Astrocyte of the cerebellum (primary cell): Measurements from ENCODE around the gene PRRG2.

ENCODE experiments used
- DNase-seq: peaks from one replicate; pipeline ENCODE4 v3.0.0-alpha.2; 2011; ENCODE audit warnings: low read depth
- H3K4me3 ChIP-seq: 2 replicates; pipeline ENCODE4 v1.5.1; 2011; ENCODE audit warnings: mild to moderate bottlenecking, low read depth, low read length, moderate library complexity
- in situ Hi-C: cut with HindIII; loops from 2 replicates; pipeline ENCODE4 v1.10.0; 2017; ENCODE audit warnings: low sequenced_read_pairs
- TF ChIP-seq, protein P1 (sequence below): IDR thresholded peaks from 2 replicates; pipeline ENCODE4 v1.5.1; 2012; ENCODE audit warnings: low read length, low read depth, moderate library complexity, mild to moderate bottlenecking; ENCODE audit errors: missing control alignments

Gene PRRG2

GRCh38 chr19:49594993-49595818 is 14.1 kb downstream of the PRRG2 start:
- no peak for DNase-seq
- H3K4me3 ChIP-seq: no peak overlapping the region
- TF ChIP-seq, protein P1, sequence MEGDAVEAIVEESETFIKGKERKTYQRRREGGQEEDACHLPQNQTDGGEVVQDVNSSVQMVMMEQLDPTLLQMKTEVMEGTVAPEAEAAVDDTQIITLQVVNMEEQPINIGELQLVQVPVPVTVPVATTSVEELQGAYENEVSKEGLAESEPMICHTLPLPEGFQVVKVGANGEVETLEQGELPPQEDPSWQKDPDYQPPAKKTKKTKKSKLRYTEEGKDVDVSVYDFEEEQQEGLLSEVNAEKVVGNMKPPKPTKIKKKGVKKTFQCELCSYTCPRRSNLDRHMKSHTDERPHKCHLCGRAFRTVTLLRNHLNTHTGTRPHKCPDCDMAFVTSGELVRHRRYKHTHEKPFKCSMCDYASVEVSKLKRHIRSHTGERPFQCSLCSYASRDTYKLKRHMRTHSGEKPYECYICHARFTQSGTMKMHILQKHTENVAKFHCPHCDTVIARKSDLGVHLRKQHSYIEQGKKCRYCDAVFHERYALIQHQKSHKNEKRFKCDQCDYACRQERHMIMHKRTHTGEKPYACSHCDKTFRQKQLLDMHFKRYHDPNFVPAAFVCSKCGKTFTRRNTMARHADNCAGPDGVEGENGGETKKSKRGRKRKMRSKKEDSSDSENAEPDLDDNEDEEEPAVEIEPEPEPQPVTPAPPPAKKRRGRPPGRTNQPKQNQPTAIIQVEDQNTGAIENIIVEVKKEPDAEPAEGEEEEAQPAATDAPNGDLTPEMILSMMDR: no peak
- in situ Hi-C loops: no loop called here

DNA sequence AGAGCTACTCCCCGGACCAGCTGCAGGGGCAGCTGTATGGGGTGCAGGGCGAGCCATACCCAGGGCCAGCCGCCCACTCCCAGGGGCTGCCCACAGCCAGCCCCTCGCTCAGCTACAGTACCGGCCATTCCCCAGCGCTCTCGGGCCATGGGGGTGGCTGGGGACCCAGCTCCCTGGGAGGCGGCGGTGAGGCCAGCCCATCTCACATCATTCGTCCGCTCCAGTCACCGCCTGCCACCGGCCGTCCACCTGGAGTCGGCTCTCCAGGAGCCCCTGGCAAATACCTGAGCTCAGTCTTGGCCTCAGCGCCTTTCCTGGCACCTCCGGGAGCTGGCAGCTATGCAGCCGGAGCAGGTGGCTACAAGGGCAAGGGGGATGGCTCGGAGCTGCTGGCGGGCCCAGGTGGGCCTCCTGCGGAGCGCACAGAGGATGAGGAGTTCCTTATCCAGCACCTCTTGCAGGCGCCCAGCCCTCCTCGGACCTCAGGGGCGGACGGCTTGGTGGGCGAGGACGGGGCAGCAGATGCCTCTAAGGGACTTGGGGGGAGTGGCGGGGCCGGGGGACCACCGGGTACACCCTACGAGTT is 14.8 kb downstream of the PRRG2 start:
- no peak for DNase-seq
- no peak overlapping the region for H3K4me3 ChIP-seq
- in situ Hi-C loops: no loop called here
- TF ChIP-seq, protein P1: no peak

GRCh38 chr19:49596407-49596806 is 15.3 kb downstream of the PRRG2 start:
- DNase-seq: no peak
- in situ Hi-C loops: no loop called here
- TF ChIP-seq, protein P1: no peak
- H3K4me3 ChIP-seq: no peak overlapping the region

- TF ChIP-seq, protein P1: no peak
- no peak overlapping the region for H3K4me3 ChIP-seq
- no peak for DNase-seq
- in situ Hi-C loops: no loop called here
Observed at GRCh38 chr19:49596954-49597702, 16.0 kb downstream of the PRRG2 start.

DNA sequence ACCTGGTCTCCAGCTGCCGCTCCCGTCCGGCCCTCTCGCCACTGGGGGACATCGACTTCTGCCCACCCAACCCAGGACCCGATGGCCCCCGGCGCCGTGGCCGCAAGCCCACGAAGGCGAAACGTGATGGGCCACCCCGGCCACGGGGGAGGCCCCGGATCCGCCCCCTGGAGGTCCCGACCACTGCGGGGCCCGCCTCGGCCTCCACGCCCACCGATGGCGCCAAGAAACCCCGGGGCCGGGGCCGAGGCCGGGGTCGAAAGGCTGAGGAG is 16.5 kb downstream of the PRRG2 start:
- no peak overlapping the region for H3K4me3 ChIP-seq
- in situ Hi-C loops: no loop called here
- DNase-seq: no peak
- TF ChIP-seq, protein P1: no peak

DNA sequence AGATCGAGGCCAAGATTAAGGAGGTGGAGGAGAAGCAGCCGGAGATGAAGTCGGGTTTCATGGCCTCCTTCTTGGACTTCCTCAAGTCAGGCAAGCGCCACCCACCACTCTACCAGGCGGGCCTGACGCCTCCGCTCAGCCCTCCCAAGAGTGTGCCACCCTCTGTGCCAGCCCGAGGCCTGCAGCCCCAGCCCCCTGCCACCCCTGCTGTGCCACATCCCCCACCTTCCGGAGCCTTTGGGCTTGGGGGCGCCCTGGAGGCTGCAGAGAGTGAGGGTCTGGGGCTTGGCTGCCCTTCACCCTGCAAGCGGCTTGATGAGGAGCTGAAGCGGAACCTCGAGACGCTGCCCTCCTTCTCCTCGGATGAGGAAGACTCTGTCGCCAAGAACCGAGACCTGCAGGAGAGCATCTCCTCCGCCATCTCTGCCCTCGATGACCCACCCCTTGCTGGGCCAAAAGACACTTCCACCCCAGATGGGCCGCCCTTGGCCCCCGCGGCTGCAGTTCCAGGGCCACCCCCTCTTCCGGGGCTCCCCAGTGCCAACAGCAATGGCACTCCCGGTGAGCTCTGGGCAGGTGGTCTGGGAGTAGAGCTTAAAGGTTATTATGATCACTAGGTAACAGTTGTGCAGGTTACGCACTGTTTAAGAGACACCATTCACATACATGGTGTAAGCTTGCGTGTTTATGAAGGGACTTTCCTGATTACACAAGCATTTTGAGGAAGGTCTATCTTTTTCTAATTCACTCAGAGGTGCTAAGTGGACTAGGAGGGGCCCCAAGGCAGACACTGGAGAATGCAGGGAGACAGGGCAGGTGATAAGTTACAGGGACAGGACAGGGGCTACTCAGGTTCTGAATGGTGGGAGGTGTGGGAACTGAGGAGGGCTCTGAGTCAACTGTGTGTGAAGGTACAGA is 18.5 kb downstream of the PRRG2 start:
- no peak for DNase-seq
- TF ChIP-seq, protein P1: no peak
- in situ Hi-C loops: no loop called here
- no peak overlapping the region for H3K4me3 ChIP-seq
